H9 (cell line): ENCODE results near the gene LAYN. TPM values are rescaled to one million over a fixed set of nuclear protein-coding genes. Genes with fewer than 3 reads are reported as not detected.

Experiments
- DNase-seq: peaks from one replicate; pipeline ENCODE4 v3.0.0-alpha.2; 2017
- H2AFZ ChIP-seq: one replicate; pipeline ENCODE4 v1.6.1; 2013; ENCODE audit warnings: mild to moderate bottlenecking, low read length, control low read depth, moderate library complexity
- H2AK5ac ChIP-seq: 2 replicates; pipeline ENCODE4 v1.6.1; 2013; ENCODE audit warnings: low read length, control low read depth, mixed read lengths; ENCODE audit not compliant: insufficient read length
- H2BK120ac ChIP-seq: one replicate; pipeline ENCODE4 v1.6.1; 2013; ENCODE audit warnings: low read depth, mild to moderate bottlenecking, low read length, control low read depth, inconsistent platforms; ENCODE audit not compliant: poor library complexity, severe bottlenecking
- H2BK12ac ChIP-seq: 2 replicates; pipeline ENCODE4 v1.6.1; 2013; ENCODE audit warnings: low read length, control low read depth, mixed read lengths, low read depth; ENCODE audit not compliant: insufficient read length
- H2BK15ac ChIP-seq: 2 replicates; pipeline ENCODE4 v1.6.1; 2013; ENCODE audit warnings: low read depth, low read length, control low read depth
- H2BK20ac ChIP-seq: one replicate; pipeline ENCODE4 v1.6.1; 2013; ENCODE audit warnings: low read depth, mild to moderate bottlenecking, low read length, control low read depth, inconsistent platforms; ENCODE audit not compliant: poor library complexity, severe bottlenecking
- H2BK5ac ChIP-seq: 2 replicates; pipeline ENCODE4 v1.6.1; 2013; ENCODE audit warnings: low read length, control low read depth, mixed read lengths; ENCODE audit not compliant: insufficient read length
- H3K14ac ChIP-seq: 2 replicates; pipeline ENCODE4 v1.6.1; 2013; ENCODE audit warnings: low read length, control low read depth; ENCODE audit not compliant: insufficient read depth
- H3K18ac ChIP-seq: 2 replicates; pipeline ENCODE4 v1.6.1; 2013; ENCODE audit warnings: low read depth, mild to moderate bottlenecking, mixed read lengths, low read length, control low read depth; ENCODE audit not compliant: insufficient read length
- H3K23ac ChIP-seq: 2 replicates; pipeline ENCODE4 v1.6.1; 2013; ENCODE audit warnings: low read length, control low read depth, mixed read lengths, low read depth; ENCODE audit not compliant: insufficient read length
- H3K23me2 ChIP-seq: 2 replicates; pipeline ENCODE4 v1.6.1; 2013; ENCODE audit warnings: low read depth, mild to moderate bottlenecking, mixed read lengths, low read length, control low read depth; ENCODE audit not compliant: insufficient read length, poor library complexity, severe bottlenecking
- H3K27ac ChIP-seq: 2 replicates; pipeline ENCODE4 v1.5.1; 2013; ENCODE audit warnings: low read length, control low read depth, mixed read lengths, low read depth; ENCODE audit not compliant: insufficient read length
- H3K27me3 ChIP-seq: 2 replicates; pipeline ENCODE4 v1.6.1; 2013; ENCODE audit warnings: low read length, control low read depth, inconsistent platforms; ENCODE audit not compliant: insufficient read depth
- H3K4ac ChIP-seq: 2 replicates; pipeline ENCODE4 v1.6.1; 2013; ENCODE audit warnings: low read depth, mild to moderate bottlenecking, control low read depth, inconsistent platforms, low read length, moderate library complexity
- H3K4me1 ChIP-seq: 2 replicates; pipeline ENCODE4 v1.6.1; 2013; ENCODE audit warnings: low read length, control low read depth, inconsistent platforms; ENCODE audit not compliant: insufficient read depth
- H3K4me2 ChIP-seq: 2 replicates; pipeline ENCODE4 v1.6.1; 2013; ENCODE audit warnings: low read length, control low read depth, mixed read lengths; ENCODE audit not compliant: insufficient read length, insufficient read depth
- H3K56ac ChIP-seq: 2 replicates; pipeline ENCODE4 v1.6.1; 2013; ENCODE audit warnings: low read depth, mild to moderate bottlenecking, mixed read lengths, low read length, control low read depth; ENCODE audit not compliant: insufficient read length
- H3K79me1 ChIP-seq: 2 replicates; pipeline ENCODE4 v1.6.1; 2013; ENCODE audit warnings: low read depth, mild to moderate bottlenecking, moderate library complexity, low read length, control low read depth, inconsistent platforms; ENCODE audit not compliant: insufficient read depth, poor library complexity, severe bottlenecking
- H3K79me2 ChIP-seq: 2 replicates; pipeline ENCODE4 v1.6.1; 2013; ENCODE audit warnings: low read length, control low read depth, inconsistent platforms; ENCODE audit not compliant: insufficient read depth
- H3K9ac ChIP-seq: 2 replicates; pipeline ENCODE4 v1.6.1; 2013; ENCODE audit warnings: low read length, control low read depth, mixed read lengths; ENCODE audit not compliant: insufficient read length; ENCODE audit errors: extremely low read depth
- H3K9me3 ChIP-seq: one replicate; pipeline ENCODE4 v1.6.1; 2013; ENCODE audit warnings: low read depth, low read length, inconsistent platforms; ENCODE audit not compliant: control insufficient read depth
- H3T11ph ChIP-seq: one replicate; pipeline ENCODE4 v1.6.1; 2013; ENCODE audit warnings: mild to moderate bottlenecking, low read length, control low read depth, inconsistent platforms
- H4K20me1 ChIP-seq: one replicate; pipeline ENCODE4 v1.6.1; 2013; ENCODE audit not compliant: control insufficient read depth, insufficient read length, insufficient read depth
- H4K5ac ChIP-seq: 2 replicates; pipeline ENCODE4 v1.6.1; 2013; ENCODE audit warnings: low read depth, mild to moderate bottlenecking, mixed read lengths, low read length, control low read depth; ENCODE audit not compliant: insufficient read length
- H4K8ac ChIP-seq: replicated peaks from 2 replicates; pipeline ENCODE4 v1.6.1; 2013; ENCODE audit warnings: low read length, control low read depth, mixed read lengths, low read depth; ENCODE audit not compliant: insufficient read length
- H4K91ac ChIP-seq: 2 replicates; pipeline ENCODE4 v1.6.1; 2013; ENCODE audit warnings: low read depth, mild to moderate bottlenecking, moderate library complexity, mixed read lengths, low read length, control low read depth; ENCODE audit not compliant: insufficient read length
- H3K27ac Mint-ChIP-seq, 3 experiments: 2 replicates in 2 of 3; 3 replicates in 1 of 3; pipeline ENCODE4 v1.8.0; 2020 to 2021; ENCODE audit warnings: mixed read lengths in 3 of 3, mild to moderate bottlenecking in 1 of 3, moderate library complexity in 1 of 3
- H3K27me3 Mint-ChIP-seq: 2 replicates; pipeline ENCODE4 v1.8.0; 2021; ENCODE audit warnings: low read depth, mild to moderate bottlenecking, moderate library complexity, mixed read lengths
- H3K36me3 Mint-ChIP-seq, 3 experiments: 2 replicates in 2 of 3; 3 replicates in 1 of 3; pipeline ENCODE4 v1.8.0; 2020 to 2021; ENCODE audit warnings: low read depth in 3 of 3, mixed read lengths in 3 of 3; ENCODE audit not compliant: insufficient read depth in 1 of 3
- H3K4me1 Mint-ChIP-seq, 2 experiments: 2 replicates each; pipeline ENCODE4 v1.8.0; 2020; ENCODE audit warnings: mixed read lengths in 2 of 2
- H3K4me3 Mint-ChIP-seq, 2 experiments: 2 replicates in 1 of 2; 3 replicates in 1 of 2; pipeline ENCODE4 v1.8.0; 2020 to 2021; ENCODE audit warnings: mild to moderate bottlenecking in 2 of 2, mixed read lengths in 2 of 2, moderate library complexity in 1 of 2
- H3K9me3 Mint-ChIP-seq, 2 experiments: 2 replicates in 1 of 2; 3 replicates in 1 of 2; pipeline ENCODE4 v1.8.0; 2020; ENCODE audit warnings: mild to moderate bottlenecking in 2 of 2, mixed read lengths in 2 of 2, moderate library complexity in 1 of 2
- WGBS: extraction: QIAGEN DNeasy Blood & Tissue Kit; methylation state at CpG from one replicate; pipeline ENCODE4 v1.1.7; 2013; ENCODE audit warnings: missing lambda C conversion rate, low lambda C conversion rate, mixed read lengths; ENCODE audit not compliant: insufficient read length; ENCODE audit errors: extremely low coverage; 5-methylcytosine and 5-hydroxymethylcytosine counted together
- total RNA-seq: library from RNA; stranded (reverse); gene quantifications from 2 replicates; pipeline ENCODE4 v1.2.1, GENCODE V29; 2021
- TF ChIP-seq, protein P1 (sequence below): fragments of 200-600 bp; sonication (generic); conservative IDR thresholded peaks from 3 replicates; pipeline ENCODE4 v1.8.0; 2021; ENCODE audit warnings: antibody characterized with exemption, mild to moderate bottlenecking

LAYN gene
- total RNA-seq, 1 experiment from 2014 or later: 3.1 TPM

DNA sequence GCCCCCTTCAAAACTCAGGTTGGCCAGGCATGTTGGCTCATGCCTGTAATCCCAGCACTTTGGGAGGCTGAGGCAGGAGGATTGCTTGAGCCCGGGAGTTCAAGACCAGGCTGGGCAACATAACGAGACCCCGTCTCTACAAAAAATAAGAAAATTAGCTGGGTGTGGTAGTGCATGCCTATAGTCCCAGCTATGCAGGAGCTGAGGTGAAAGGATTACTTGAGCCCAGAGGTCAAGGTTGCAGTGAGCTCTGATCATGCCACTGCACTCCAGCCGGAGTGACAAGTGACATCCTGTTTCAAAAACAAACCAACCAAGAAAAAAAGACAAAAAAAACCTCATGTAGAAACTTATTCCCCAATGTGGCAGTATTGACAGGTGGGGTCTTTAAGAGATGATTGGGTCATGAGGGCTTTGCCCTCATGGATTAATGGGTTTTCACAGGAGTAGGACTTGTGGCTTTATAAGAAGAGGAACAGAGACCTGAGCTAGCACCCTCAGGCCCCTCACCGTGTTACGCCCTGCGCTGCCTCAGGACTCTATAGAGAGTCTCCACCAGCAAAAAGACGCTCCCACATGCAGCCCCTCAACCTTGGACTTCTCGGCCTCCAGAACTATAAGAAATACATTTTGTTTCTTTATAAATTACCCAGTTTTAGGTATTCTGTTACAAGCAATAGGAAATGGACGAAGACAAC is 22.3 kb downstream of the LAYN start:
- Histone ChIP-seq H3K79me2 (no peaks in the 10 kb centered on the region), H2BK120ac (no peak overlapping the region), H4K91ac (no peak overlapping the region), H2BK15ac (no peak overlapping the region), H3K79me1 (no peaks in the 10 kb centered on the region), H3K4me1 (peaks cover 6% of the 10 kb centered on the region; the same call in 1 of the 2 replicates), H4K5ac (no peak overlapping the region), H2BK20ac (no peak overlapping the region), H4K20me1 (no peaks in the 10 kb centered on the region), H2AFZ (no peak overlapping the region), H3K9me3 (no peaks in the 10 kb centered on the region), H3K23me2 (no peaks in the 10 kb centered on the region), H3K14ac (no peak overlapping the region), H3K4ac (no peak overlapping the region), H3K56ac (no peak overlapping the region), H4K8ac (no peak overlapping the region), H3K27ac (no peak overlapping the region), H2BK12ac (no peak overlapping the region), H3K18ac (no peak overlapping the region), H3K27me3 (no peaks in the 10 kb centered on the region), H2AK5ac (no peak overlapping the region), H2BK5ac (no peak overlapping the region), H3K23ac (no peak overlapping the region), H3K9ac (no peak overlapping the region), H3T11ph (no peak overlapping the region), H3K4me2 (no peak overlapping the region)
- no CpG with 5 or more reads among the region's 10 CpGs for WGBS
- no peaks in the 10 kb centered on the region for H3K36me3 Mint-ChIP-seq
- DNase-seq: no peak
- peak overlapping the region in 1 of 3 experiments; percentile 22; a peak in 2 of 7 replicates for H3K27ac Mint-ChIP-seq
- no peaks in the 10 kb centered on the region for H3K27me3 Mint-ChIP-seq
- no peaks in the 10 kb centered on the region for H3K9me3 Mint-ChIP-seq
- peaks cover 38 to 42% of the 10 kb centered on the region in 2 experiments for H3K4me1 Mint-ChIP-seq
- TF ChIP-seq, protein P1, sequence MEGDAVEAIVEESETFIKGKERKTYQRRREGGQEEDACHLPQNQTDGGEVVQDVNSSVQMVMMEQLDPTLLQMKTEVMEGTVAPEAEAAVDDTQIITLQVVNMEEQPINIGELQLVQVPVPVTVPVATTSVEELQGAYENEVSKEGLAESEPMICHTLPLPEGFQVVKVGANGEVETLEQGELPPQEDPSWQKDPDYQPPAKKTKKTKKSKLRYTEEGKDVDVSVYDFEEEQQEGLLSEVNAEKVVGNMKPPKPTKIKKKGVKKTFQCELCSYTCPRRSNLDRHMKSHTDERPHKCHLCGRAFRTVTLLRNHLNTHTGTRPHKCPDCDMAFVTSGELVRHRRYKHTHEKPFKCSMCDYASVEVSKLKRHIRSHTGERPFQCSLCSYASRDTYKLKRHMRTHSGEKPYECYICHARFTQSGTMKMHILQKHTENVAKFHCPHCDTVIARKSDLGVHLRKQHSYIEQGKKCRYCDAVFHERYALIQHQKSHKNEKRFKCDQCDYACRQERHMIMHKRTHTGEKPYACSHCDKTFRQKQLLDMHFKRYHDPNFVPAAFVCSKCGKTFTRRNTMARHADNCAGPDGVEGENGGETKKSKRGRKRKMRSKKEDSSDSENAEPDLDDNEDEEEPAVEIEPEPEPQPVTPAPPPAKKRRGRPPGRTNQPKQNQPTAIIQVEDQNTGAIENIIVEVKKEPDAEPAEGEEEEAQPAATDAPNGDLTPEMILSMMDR: no peak
- H3K4me3 Mint-ChIP-seq: no peak overlapping the region
